H9 (cell line): ENCODE data around the gene KCNN2. TPM values are rescaled to one million over a fixed set of nuclear protein-coding genes. Genes with fewer than 3 reads are reported as not detected.

ENCODE experiments used
- DNase-seq: peaks from one replicate; pipeline ENCODE4 v3.0.0-alpha.2; 2017
- H2AFZ ChIP-seq: one replicate; pipeline ENCODE4 v1.6.1; 2013; ENCODE audit warnings: mild to moderate bottlenecking, low read length, control low read depth, moderate library complexity
- H2AK5ac ChIP-seq: 2 replicates; pipeline ENCODE4 v1.6.1; 2013; ENCODE audit warnings: low read length, control low read depth, mixed read lengths; ENCODE audit not compliant: insufficient read length
- H2BK120ac ChIP-seq: one replicate; pipeline ENCODE4 v1.6.1; 2013; ENCODE audit warnings: low read depth, mild to moderate bottlenecking, low read length, control low read depth, inconsistent platforms; ENCODE audit not compliant: poor library complexity, severe bottlenecking
- H2BK12ac ChIP-seq: 2 replicates; pipeline ENCODE4 v1.6.1; 2013; ENCODE audit warnings: low read length, control low read depth, mixed read lengths, low read depth; ENCODE audit not compliant: insufficient read length
- H2BK15ac ChIP-seq: 2 replicates; pipeline ENCODE4 v1.6.1; 2013; ENCODE audit warnings: low read depth, low read length, control low read depth
- H2BK20ac ChIP-seq: one replicate; pipeline ENCODE4 v1.6.1; 2013; ENCODE audit warnings: low read depth, mild to moderate bottlenecking, low read length, control low read depth, inconsistent platforms; ENCODE audit not compliant: poor library complexity, severe bottlenecking
- H2BK5ac ChIP-seq: 2 replicates; pipeline ENCODE4 v1.6.1; 2013; ENCODE audit warnings: low read length, control low read depth, mixed read lengths; ENCODE audit not compliant: insufficient read length
- H3K14ac ChIP-seq: 2 replicates; pipeline ENCODE4 v1.6.1; 2013; ENCODE audit warnings: low read length, control low read depth; ENCODE audit not compliant: insufficient read depth
- H3K18ac ChIP-seq: 2 replicates; pipeline ENCODE4 v1.6.1; 2013; ENCODE audit warnings: low read depth, mild to moderate bottlenecking, mixed read lengths, low read length, control low read depth; ENCODE audit not compliant: insufficient read length
- H3K23ac ChIP-seq: 2 replicates; pipeline ENCODE4 v1.6.1; 2013; ENCODE audit warnings: low read length, control low read depth, mixed read lengths, low read depth; ENCODE audit not compliant: insufficient read length
- H3K23me2 ChIP-seq: 2 replicates; pipeline ENCODE4 v1.6.1; 2013; ENCODE audit warnings: low read depth, mild to moderate bottlenecking, mixed read lengths, low read length, control low read depth; ENCODE audit not compliant: insufficient read length, poor library complexity, severe bottlenecking
- H3K27ac ChIP-seq: 2 replicates; pipeline ENCODE4 v1.5.1; 2013; ENCODE audit warnings: low read length, control low read depth, mixed read lengths, low read depth; ENCODE audit not compliant: insufficient read length
- H3K27me3 ChIP-seq: 2 replicates; pipeline ENCODE4 v1.6.1; 2013; ENCODE audit warnings: low read length, control low read depth, inconsistent platforms; ENCODE audit not compliant: insufficient read depth
- H3K4ac ChIP-seq: 2 replicates; pipeline ENCODE4 v1.6.1; 2013; ENCODE audit warnings: low read depth, mild to moderate bottlenecking, control low read depth, inconsistent platforms, low read length, moderate library complexity
- H3K4me1 ChIP-seq: 2 replicates; pipeline ENCODE4 v1.6.1; 2013; ENCODE audit warnings: low read length, control low read depth, inconsistent platforms; ENCODE audit not compliant: insufficient read depth
- H3K4me2 ChIP-seq: 2 replicates; pipeline ENCODE4 v1.6.1; 2013; ENCODE audit warnings: low read length, control low read depth, mixed read lengths; ENCODE audit not compliant: insufficient read length, insufficient read depth
- H3K56ac ChIP-seq: 2 replicates; pipeline ENCODE4 v1.6.1; 2013; ENCODE audit warnings: low read depth, mild to moderate bottlenecking, mixed read lengths, low read length, control low read depth; ENCODE audit not compliant: insufficient read length
- H3K79me1 ChIP-seq: 2 replicates; pipeline ENCODE4 v1.6.1; 2013; ENCODE audit warnings: low read depth, mild to moderate bottlenecking, moderate library complexity, low read length, control low read depth, inconsistent platforms; ENCODE audit not compliant: insufficient read depth, poor library complexity, severe bottlenecking
- H3K79me2 ChIP-seq: 2 replicates; pipeline ENCODE4 v1.6.1; 2013; ENCODE audit warnings: low read length, control low read depth, inconsistent platforms; ENCODE audit not compliant: insufficient read depth
- H3K9ac ChIP-seq: 2 replicates; pipeline ENCODE4 v1.6.1; 2013; ENCODE audit warnings: low read length, control low read depth, mixed read lengths; ENCODE audit not compliant: insufficient read length; ENCODE audit errors: extremely low read depth
- H3K9me3 ChIP-seq: one replicate; pipeline ENCODE4 v1.6.1; 2013; ENCODE audit warnings: low read depth, low read length, inconsistent platforms; ENCODE audit not compliant: control insufficient read depth
- H3T11ph ChIP-seq: one replicate; pipeline ENCODE4 v1.6.1; 2013; ENCODE audit warnings: mild to moderate bottlenecking, low read length, control low read depth, inconsistent platforms
- H4K20me1 ChIP-seq: one replicate; pipeline ENCODE4 v1.6.1; 2013; ENCODE audit not compliant: control insufficient read depth, insufficient read length, insufficient read depth
- H4K5ac ChIP-seq: 2 replicates; pipeline ENCODE4 v1.6.1; 2013; ENCODE audit warnings: low read depth, mild to moderate bottlenecking, mixed read lengths, low read length, control low read depth; ENCODE audit not compliant: insufficient read length
- H4K8ac ChIP-seq: replicated peaks from 2 replicates; pipeline ENCODE4 v1.6.1; 2013; ENCODE audit warnings: low read length, control low read depth, mixed read lengths, low read depth; ENCODE audit not compliant: insufficient read length
- H4K91ac ChIP-seq: 2 replicates; pipeline ENCODE4 v1.6.1; 2013; ENCODE audit warnings: low read depth, mild to moderate bottlenecking, moderate library complexity, mixed read lengths, low read length, control low read depth; ENCODE audit not compliant: insufficient read length
- H3K27ac Mint-ChIP-seq, 3 experiments: 2 replicates in 2 of 3; 3 replicates in 1 of 3; pipeline ENCODE4 v1.8.0; 2020 to 2021; ENCODE audit warnings: mixed read lengths in 3 of 3, mild to moderate bottlenecking in 1 of 3, moderate library complexity in 1 of 3
- H3K27me3 Mint-ChIP-seq: 2 replicates; pipeline ENCODE4 v1.8.0; 2021; ENCODE audit warnings: low read depth, mild to moderate bottlenecking, moderate library complexity, mixed read lengths
- H3K36me3 Mint-ChIP-seq, 3 experiments: 2 replicates in 2 of 3; 3 replicates in 1 of 3; pipeline ENCODE4 v1.8.0; 2020 to 2021; ENCODE audit warnings: low read depth in 3 of 3, mixed read lengths in 3 of 3; ENCODE audit not compliant: insufficient read depth in 1 of 3
- H3K4me1 Mint-ChIP-seq, 2 experiments: 2 replicates each; pipeline ENCODE4 v1.8.0; 2020; ENCODE audit warnings: mixed read lengths in 2 of 2
- H3K4me3 Mint-ChIP-seq, 2 experiments: 2 replicates in 1 of 2; 3 replicates in 1 of 2; pipeline ENCODE4 v1.8.0; 2020 to 2021; ENCODE audit warnings: mild to moderate bottlenecking in 2 of 2, mixed read lengths in 2 of 2, moderate library complexity in 1 of 2
- H3K9me3 Mint-ChIP-seq, 2 experiments: 2 replicates in 1 of 2; 3 replicates in 1 of 2; pipeline ENCODE4 v1.8.0; 2020; ENCODE audit warnings: mild to moderate bottlenecking in 2 of 2, mixed read lengths in 2 of 2, moderate library complexity in 1 of 2
- WGBS: extraction: QIAGEN DNeasy Blood & Tissue Kit; methylation state at CpG from one replicate; pipeline ENCODE4 v1.1.7; 2013; ENCODE audit warnings: missing lambda C conversion rate, low lambda C conversion rate, mixed read lengths; ENCODE audit not compliant: insufficient read length; ENCODE audit errors: extremely low coverage; 5-methylcytosine and 5-hydroxymethylcytosine counted together
- total RNA-seq: library from RNA; stranded (reverse); gene quantifications from 2 replicates; pipeline ENCODE4 v1.2.1, GENCODE V29; 2021
- TF ChIP-seq, protein P1 (sequence below): fragments of 200-600 bp; sonication (generic); conservative IDR thresholded peaks from 3 replicates; pipeline ENCODE4 v1.8.0; 2021; ENCODE audit warnings: antibody characterized with exemption, mild to moderate bottlenecking

The KCNN2 gene
- total RNA-seq, 1 experiment from 2014 or later: 21.0 TPM

DNA sequence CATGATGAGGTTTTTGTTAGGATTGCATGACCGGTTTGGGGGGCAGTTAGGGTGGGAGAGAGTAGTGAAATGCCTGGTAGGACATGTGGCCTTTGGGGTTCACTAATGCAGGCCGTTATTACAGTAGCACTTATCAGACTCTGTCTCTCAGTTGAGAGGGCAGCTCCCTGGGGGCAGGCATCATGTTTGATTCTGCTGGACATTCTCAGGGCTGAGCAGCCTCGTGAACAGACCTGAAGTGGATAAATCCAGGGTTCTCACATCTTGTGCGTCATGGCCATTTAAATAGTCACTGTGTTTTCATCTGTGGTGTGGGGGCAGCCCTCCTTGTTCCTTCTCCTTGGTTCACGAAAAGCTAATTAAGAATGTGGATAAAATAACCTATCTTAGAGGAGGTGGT, 18.9 kb downstream of the KCNN2 start:
- TF ChIP-seq, protein P1, sequence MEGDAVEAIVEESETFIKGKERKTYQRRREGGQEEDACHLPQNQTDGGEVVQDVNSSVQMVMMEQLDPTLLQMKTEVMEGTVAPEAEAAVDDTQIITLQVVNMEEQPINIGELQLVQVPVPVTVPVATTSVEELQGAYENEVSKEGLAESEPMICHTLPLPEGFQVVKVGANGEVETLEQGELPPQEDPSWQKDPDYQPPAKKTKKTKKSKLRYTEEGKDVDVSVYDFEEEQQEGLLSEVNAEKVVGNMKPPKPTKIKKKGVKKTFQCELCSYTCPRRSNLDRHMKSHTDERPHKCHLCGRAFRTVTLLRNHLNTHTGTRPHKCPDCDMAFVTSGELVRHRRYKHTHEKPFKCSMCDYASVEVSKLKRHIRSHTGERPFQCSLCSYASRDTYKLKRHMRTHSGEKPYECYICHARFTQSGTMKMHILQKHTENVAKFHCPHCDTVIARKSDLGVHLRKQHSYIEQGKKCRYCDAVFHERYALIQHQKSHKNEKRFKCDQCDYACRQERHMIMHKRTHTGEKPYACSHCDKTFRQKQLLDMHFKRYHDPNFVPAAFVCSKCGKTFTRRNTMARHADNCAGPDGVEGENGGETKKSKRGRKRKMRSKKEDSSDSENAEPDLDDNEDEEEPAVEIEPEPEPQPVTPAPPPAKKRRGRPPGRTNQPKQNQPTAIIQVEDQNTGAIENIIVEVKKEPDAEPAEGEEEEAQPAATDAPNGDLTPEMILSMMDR: no peak
- no peak overlapping the region for H2BK15ac ChIP-seq
- H3K27ac Mint-ChIP-seq: no peak overlapping the region; a peak in 1 of 7 replicates

More for the DNA sequence above, 18.9 kb downstream of the KCNN2 start:
- no peaks in the 10 kb centered on the region for H3K79me1 ChIP-seq
- no peak overlapping the region for H3K4ac ChIP-seq
- DNase-seq: no peak
- no CpG with 5 or more reads among the region's 5 CpGs for WGBS
- no peak overlapping the region for H3K9ac ChIP-seq
- H4K20me1 ChIP-seq: no peaks in the 10 kb centered on the region
- H3K4me2 ChIP-seq: no peak overlapping the region
- no peak overlapping the region for H2BK12ac ChIP-seq
- no peaks in the 10 kb centered on the region for H3K27me3 Mint-ChIP-seq
- H3K27ac ChIP-seq: no peak overlapping the region
- H2AK5ac ChIP-seq: no peak overlapping the region
- H3K56ac ChIP-seq: no peak overlapping the region
- H4K5ac ChIP-seq: no peak overlapping the region
- H3K4me3 Mint-ChIP-seq: no peak overlapping the region
- H2BK120ac ChIP-seq: no peak overlapping the region
- H3K27me3 ChIP-seq: no peaks in the 10 kb centered on the region
- H3T11ph ChIP-seq: no peak overlapping the region
- H2BK20ac ChIP-seq: no peak overlapping the region
- no peak overlapping the region for H3K14ac ChIP-seq
- peaks cover 0 to 17% (median 5%) of the 10 kb centered on the region in 3 experiments; a peak in 4 of 7 replicates for H3K36me3 Mint-ChIP-seq
- no peak overlapping the region for H3K23ac ChIP-seq
- H4K91ac ChIP-seq: no peak overlapping the region
- H3K9me3 Mint-ChIP-seq: no peaks in the 10 kb centered on the region
- peaks cover 7% of the 10 kb centered on the region; the same call in 1 of the 2 replicates for H3K79me2 ChIP-seq
- H2AFZ ChIP-seq: no peak overlapping the region
- H3K4me1 Mint-ChIP-seq: peaks cover 20 to 48% of the 10 kb centered on the region in 2 experiments
- no peaks in the 10 kb centered on the region for H3K4me1 ChIP-seq
- H3K18ac ChIP-seq: no peak overlapping the region
- H2BK5ac ChIP-seq: no peak overlapping the region
- no peak overlapping the region for H4K8ac ChIP-seq
- no peaks in the 10 kb centered on the region for H3K9me3 ChIP-seq
- H3K23me2 ChIP-seq: no peaks in the 10 kb centered on the region
